HepG2 (cell line): ENCODE results near the gene MYO3B. TPM values are rescaled to one million over a fixed set of nuclear protein-coding genes. Genes with fewer than 3 reads are reported as not detected.

Experiments used
- ATAC-seq: fragments of 200-7000 bp; cut with Tn5 transposase; 3 replicates; pipeline ENCODE4 v1.9.1; 2020; ENCODE audit warnings: mild to moderate bottlenecking, moderate library complexity
- BruUV-seq: library from RNA; stranded (reverse); fragments of 400-500 nt; replicated peaks from 2 replicates; lab custom pipeline; 2021; lab: Mats Ljungman, UMichigan
- CTCF ChIA-PET: fragments of 300-600 bp; formaldehyde crosslinking; extraction: SDS; loops from one replicate; lab custom pipeline; 2021; ENCODE audit warnings: low total read pairs, inconsistent platforms, low intra/inter-chr PET ratio; lab: Yijun Ruan, JAX
- POLR2A ChIA-PET: fragments of 350-600 bp; sonication (Branson Sonifier 250); formaldehyde crosslinking; loops from one replicate; lab custom pipeline; 2020; ENCODE audit warnings: antibody characterized with exemption, inconsistent platforms; lab: Yijun Ruan, JAX
- DNase-seq: peaks from one replicate; pipeline ENCODE4 v3.0.0-alpha.2; 2015; ENCODE audit warnings: low spot score
- FAIRE-seq: peaks from 3 replicates; lab custom pipeline; 2011; peaks lifted over from hg19 to GRCh38; lab: Jason Lieb, UNC
- H2AFZ ChIP-seq: one replicate; pipeline ENCODE4 v1.6.1; 2011; ENCODE audit warnings: low read length, inconsistent platforms
- H3K27ac ChIP-seq: fragments of 300-600 bp; 3 replicates; pipeline ENCODE4 v1.8.0; 2011; ENCODE audit warnings: mixed run types, mild to moderate bottlenecking, mixed read lengths, low read length, inconsistent platforms; ENCODE audit not compliant: insufficient read depth; ENCODE audit errors: extremely low read length
- H3K27me3 ChIP-seq, 2 experiments: fragments of 200-600 bp in 1 of 2; 2 replicates in 1 of 2; 3 replicates in 1 of 2; pipeline versions ENCODE4 v1.6.0 to v1.8.0; 2011; ENCODE audit warnings: low read length in 2 of 2, mild to moderate bottlenecking in 2 of 2, moderate library complexity in 2 of 2, inconsistent platforms in 1 of 2; ENCODE audit not compliant: insufficient read depth in 2 of 2, control insufficient read depth in 1 of 2
- H3K36me3 ChIP-seq, 2 experiments: fragments of 200-600 bp in 1 of 2; replicated peaks in 1 of 2; 2 replicates in 1 of 2; 3 replicates in 1 of 2; pipeline versions ENCODE4 v1.5.1 to v1.8.0; 2011; ENCODE audit warnings: low read length in 2 of 2, inconsistent platforms in 1 of 2; ENCODE audit not compliant: insufficient read depth in 2 of 2, control insufficient read depth in 1 of 2
- H3K4me1 ChIP-seq: 2 replicates; pipeline ENCODE4 v1.5.1; 2012; ENCODE audit warnings: low read length, inconsistent platforms; ENCODE audit not compliant: insufficient read depth
- H3K4me2 ChIP-seq: 2 replicates; pipeline ENCODE4 v1.6.0; 2011; ENCODE audit warnings: low read depth, low read length, inconsistent platforms
- H3K4me3 ChIP-seq, 3 experiments: fragments of 200-600 bp in 1 of 3; sonication (generic), shearing (Covaris generic) in 1 of 3; replicated peaks in 1 of 3; 2 replicates each; pipeline ENCODE4 v1.5.1; 2011 to 2016; ENCODE audit warnings: low read length in 3 of 3, inconsistent platforms in 2 of 3, low read depth in 2 of 3, mild to moderate bottlenecking in 2 of 3, control low read depth in 1 of 3, mixed read lengths in 1 of 3; ENCODE audit not compliant: insufficient read depth in 1 of 3
- H3K79me2 ChIP-seq: one replicate; pipeline ENCODE4 v1.6.1; 2011; ENCODE audit warnings: low read length, inconsistent platforms; ENCODE audit not compliant: insufficient read depth
- H3K9ac ChIP-seq: 2 replicates; pipeline ENCODE4 v1.6.0; 2011; ENCODE audit warnings: mild to moderate bottlenecking, low read depth, low read length, inconsistent platforms; ENCODE audit not compliant: insufficient read depth
- H3K9me3 ChIP-seq: 2 replicates; pipeline ENCODE4 v1.5.1; 2012; ENCODE audit warnings: mild to moderate bottlenecking, low read length
- H4K20me1 ChIP-seq: 2 replicates; pipeline ENCODE4 v1.6.0; 2011; ENCODE audit warnings: inconsistent platforms, mild to moderate bottlenecking, low read length, moderate library complexity; ENCODE audit not compliant: insufficient read depth
- DRAP1 ChIP-seq: IDR thresholded peaks from 2 replicates; pipeline ENCODE4 v1.6.1; 2016; ENCODE audit warnings: missing genetic modification reagents, missing compliant biosample characterization
- MEF2D ChIP-seq: sonication (generic); formaldehyde crosslinking; IDR thresholded peaks from 2 replicates; pipeline ENCODE4 v1.5.1; 2020; ENCODE audit warnings: mild to moderate bottlenecking, missing genetic modification reagents
- MLLT10 ChIP-seq: sonication (generic); formaldehyde crosslinking; IDR thresholded peaks from 2 replicates; pipeline ENCODE4 v1.4.0; 2020; ENCODE audit warnings: missing genetic modification reagents
- PHF8 ChIP-seq: sonication (generic); formaldehyde crosslinking; IDR thresholded peaks from 2 replicates; pipeline ENCODE4 v1.5.0; 2020; ENCODE audit warnings: missing genetic modification reagents
- RBFOX2 ChIP-seq: fragments of 200-400 bp; formaldehyde crosslinking; IDR thresholded peaks from 2 replicates; pipeline ENCODE4 v1.6.1; 2017; ENCODE audit warnings: low read depth, mild to moderate bottlenecking, low read length
- SP5 ChIP-seq: IDR thresholded peaks from 2 replicates; pipeline ENCODE4 v1.6.1; 2016; ENCODE audit warnings: low read depth, borderline replicate concordance
- TBX2 ChIP-seq: sonication (generic); formaldehyde crosslinking; IDR thresholded peaks from 2 replicates; pipeline ENCODE4 v1.5.0; 2020; ENCODE audit warnings: missing genetic modification reagents, mild to moderate bottlenecking, borderline replicate concordance
- TEAD2 ChIP-seq: sonication (generic); formaldehyde crosslinking; IDR thresholded peaks from 2 replicates; pipeline ENCODE4 v1.9.0; 2021; ENCODE audit warnings: missing genetic modification reagents
- ZNF446 ChIP-seq: sonication (generic); formaldehyde crosslinking; IDR thresholded peaks from 2 replicates; pipeline ENCODE4 v1.5.0; 2020; ENCODE audit warnings: mild to moderate bottlenecking, missing genetic modification reagents
- ZNF569 ChIP-seq: sonication (generic); formaldehyde crosslinking; IDR thresholded peaks from 2 replicates; pipeline ENCODE4 v1.5.0; 2020; ENCODE audit warnings: mild to moderate bottlenecking, missing genetic modification reagents, moderate library complexity, borderline replicate concordance
- ZNF83 ChIP-seq: sonication (generic); formaldehyde crosslinking; IDR thresholded peaks from 2 replicates; pipeline ENCODE4 v1.4.0; 2020; ENCODE audit warnings: missing genetic modification reagents, mild to moderate bottlenecking, borderline replicate concordance
- WGBS: methylation state at CpG from one replicate; pipeline ENCODE4 v1.1.6; 2017; ENCODE audit warnings: low lambda C conversion rate; 5-methylcytosine and 5-hydroxymethylcytosine counted together
- in situ Hi-C: cut with HindIII; loops from 2 replicates; pipeline ENCODE4 v1.10.0; 2017; ENCODE audit warnings: low pct_unique_long_range_greater_than_20kb; ENCODE audit not compliant: extremely low pct_ligation_motif_present
- intact Hi-C: fragments of 100-400 bp; cut with micrococcal nuclease; formaldehyde crosslinking; loops from one replicate; pipeline ENCODE4 v1.10.0; 2022; ENCODE audit not compliant: unreplicated experiment
- polyA plus RNA-seq, 8 experiments: library from polyadenylated mRNA; depleted of rRNA in 3 of 8; stranded (reverse) in 7 of 8; unstranded in 1 of 8; fragments of >200 nt; fragmentation: Illumina TruSeq in 4 of 8; extraction: Trizol in 4 of 8; gene quantifications; 2 replicates each; pipeline versions ENCODE4 v1.2.1 to v1.2.3, GENCODE V29; 2011 to 2016; ENCODE audit warnings: low read depth in 4 of 8, missing spikeins in 1 of 8, mixed read lengths in 1 of 8; ENCODE audit not compliant: insufficient read depth in 1 of 8
- total RNA-seq, 5 experiments: library from RNA; depleted of rRNA; stranded (reverse); fragments of >200 nt; fragmentation: Illumina TruSeq; extraction: Trizol; gene quantifications; 2 replicates each; pipeline ENCODE4 v1.2.3, GENCODE V29; 2016; ENCODE audit warnings: low read depth in 1 of 5
- TF ChIP-seq, protein P1 (sequence below): sonication (generic); formaldehyde crosslinking; IDR thresholded peaks from 2 replicates; pipeline ENCODE4 v1.4.0; 2020; ENCODE audit warnings: missing genetic modification reagents

The MYO3B gene
- total and polyA plus RNA-seq, 2 of the 13 experiments (the other 11 are each of a cell fraction or from before 2014, with no cell fraction given), result 0.01 TPM; not detected in 1

DNA sequence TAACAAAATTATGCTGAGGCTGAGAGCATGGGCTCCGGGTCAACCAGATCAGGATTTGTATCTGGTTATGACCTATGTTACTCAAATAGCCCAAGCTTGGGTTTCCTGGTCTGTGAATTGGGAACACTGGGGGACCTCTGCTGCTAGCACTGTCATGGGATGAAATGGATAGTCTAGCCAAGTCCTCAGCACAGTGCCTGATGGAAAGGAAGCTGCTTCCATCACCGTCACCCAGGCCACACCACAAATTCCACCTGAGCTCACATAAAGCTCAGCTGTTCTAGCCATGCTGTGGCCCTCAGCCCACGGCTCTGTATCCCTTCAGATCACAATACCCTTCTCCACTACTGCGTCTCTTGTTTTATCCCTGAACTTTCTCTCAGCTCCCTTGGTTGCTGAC is 357.6 kb downstream of the MYO3B start:
- TF ChIP-seq, protein P1, sequence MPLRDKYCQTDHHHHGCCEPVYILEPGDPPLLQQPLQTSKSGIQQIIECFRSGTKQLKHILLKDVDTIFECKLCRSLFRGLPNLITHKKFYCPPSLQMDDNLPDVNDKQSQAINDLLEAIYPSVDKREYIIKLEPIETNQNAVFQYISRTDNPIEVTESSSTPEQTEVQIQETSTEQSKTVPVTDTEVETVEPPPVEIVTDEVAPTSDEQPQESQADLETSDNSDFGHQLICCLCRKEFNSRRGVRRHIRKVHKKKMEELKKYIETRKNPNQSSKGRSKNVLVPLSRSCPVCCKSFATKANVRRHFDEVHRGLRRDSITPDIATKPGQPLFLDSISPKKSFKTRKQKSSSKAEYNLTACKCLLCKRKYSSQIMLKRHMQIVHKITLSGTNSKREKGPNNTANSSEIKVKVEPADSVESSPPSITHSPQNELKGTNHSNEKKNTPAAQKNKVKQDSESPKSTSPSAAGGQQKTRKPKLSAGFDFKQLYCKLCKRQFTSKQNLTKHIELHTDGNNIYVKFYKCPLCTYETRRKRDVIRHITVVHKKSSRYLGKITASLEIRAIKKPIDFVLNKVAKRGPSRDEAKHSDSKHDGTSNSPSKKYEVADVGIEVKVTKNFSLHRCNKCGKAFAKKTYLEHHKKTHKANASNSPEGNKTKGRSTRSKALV, result no peak
- Histone ChIP-seq H3K27me3 (peaks cover 0 to 28% of the 10 kb centered on the region in 2 experiments; a peak in 2 of 5 replicates), H3K79me2 (no peaks in the 10 kb centered on the region), H3K27ac (no peak overlapping the region), H3K4me2 (no peak overlapping the region), H2AFZ (no peak overlapping the region), H3K9me3 (no peaks in the 10 kb centered on the region), H3K4me1 (peaks cover 16% of the 10 kb centered on the region), H3K4me3 (no peak overlapping the region), H3K9ac (no peak overlapping the region), H4K20me1 (no peaks in the 10 kb centered on the region), H3K36me3 (no peaks in the 10 kb centered on the region)
- POLR2A ChIA-PET, result no interaction called here
- ATAC-seq (no peak; the same call in 2 of the 3 replicates), DNase-seq (no peak), FAIRE-seq (no peak)
- WGBS, result 49% methylated on average over 4 of the region's 4 CpGs
- no TSS peak for BruUV-seq
- in situ Hi-C loops, result no loop called here
- intact Hi-C loops, result no loop called here
- CTCF ChIA-PET, result no interaction called here

GRCh38 chr2:170544817-170545216 is 366.9 kb downstream of the MYO3B start:
- POLR2A ChIA-PET, result no interaction called here
- CTCF ChIA-PET, result no interaction called here

More at GRCh38 chr2:170544817-170545216, 366.9 kb downstream of the MYO3B start:
- ATAC-seq, result no peak
- WGBS, result 52% methylated on average over 3 of the region's 3 CpGs
- Histone ChIP-seq H3K4me2 (no peak overlapping the region), H4K20me1 (no peaks in the 10 kb centered on the region), H3K27me3 (peaks cover 3 to 30% of the 10 kb centered on the region in 2 experiments; a peak in 4 of 5 replicates), H3K4me1 (no peaks in the 10 kb centered on the region), H3K9ac (no peak overlapping the region), H3K36me3 (no peaks in the 10 kb centered on the region), H3K79me2 (no peaks in the 10 kb centered on the region), H2AFZ (no peak overlapping the region), H3K9me3 (no peaks in the 10 kb centered on the region), H3K27ac (no peak overlapping the region), H3K4me3 (no peak overlapping the region)
- BruUV-seq, result no TSS peak
- no peak for FAIRE-seq
- TF ChIP-seq TEAD2 (no peak), TBX2 (CRISPR knock-in tag) (no peak), RBFOX2 (no peak), ZNF83 (no peak), DRAP1 (no peak), MEF2D (CRISPR knock-in tag) (no peak), ZNF569 (no peak), PHF8 (CRISPR knock-in tag) (no peak), ZNF446 (CRISPR knock-in tag) (no peak), SP5 (CRISPR knock-in tag) (no peak), MLLT10 (no peak)
- TF ChIP-seq, protein P1, result no peak
- in situ Hi-C loops, result no loop called here
- no peak for DNase-seq
- intact Hi-C loops, result no loop called here
